Head of caudate nucleus (tissue), 42 donors: ENCODE data around the gene SLC4A8.

ENCODE experiments used
- DNase-seq, 42 donors: peaks; one replicate each; pipeline versions ENCODE4 v3.0.0 to v3.0.0-alpha.2; 2020 to 2021; ENCODE audit warnings: mixed read lengths in 7 of 42
- intact Hi-C: fragments of 100-400 bp; cut with DNase I; formaldehyde crosslinking; loops from one replicate; pipeline ENCODE4 v1.15.0; 2022

The SLC4A8 gene

DNA sequence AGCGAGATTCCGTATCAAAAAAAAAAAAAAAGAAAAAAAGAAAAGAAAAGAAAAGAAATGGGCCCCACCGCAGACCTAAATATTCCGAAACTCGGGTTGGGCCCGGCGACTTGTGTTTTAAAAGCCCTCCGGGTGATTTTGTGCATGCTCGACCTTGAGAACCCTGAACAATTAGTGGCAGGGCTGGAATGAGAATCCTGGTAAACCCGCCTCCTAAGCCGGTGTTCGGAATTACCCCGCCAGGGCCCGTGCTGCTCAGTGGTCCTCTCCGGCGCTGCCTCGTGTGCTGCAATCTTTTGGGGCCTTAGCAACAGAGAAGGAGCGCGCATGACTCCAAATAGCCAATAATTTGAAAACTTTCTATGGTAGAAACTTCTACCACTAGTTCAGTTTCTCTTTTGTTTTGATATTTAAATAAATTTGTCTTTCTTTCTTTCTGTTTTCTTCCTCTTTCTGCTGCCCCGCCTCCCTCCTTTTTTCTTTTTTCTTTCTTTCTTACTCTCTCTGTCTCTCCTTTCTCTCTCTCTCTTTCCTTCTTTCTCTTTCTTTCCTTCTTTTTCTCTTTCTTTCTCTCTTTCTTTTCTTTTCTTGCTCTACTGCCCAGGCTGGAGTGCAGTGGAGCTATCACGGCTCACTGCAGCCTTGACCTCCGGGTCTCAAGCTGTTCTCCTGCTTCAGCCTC, 31.9 kb upstream of the SLC4A8 start:
- DNase-seq, result peak in 15 of 42 donors; percentile 11 to 67 (median 42)
- intact Hi-C loops, result no loop called here

DNA sequence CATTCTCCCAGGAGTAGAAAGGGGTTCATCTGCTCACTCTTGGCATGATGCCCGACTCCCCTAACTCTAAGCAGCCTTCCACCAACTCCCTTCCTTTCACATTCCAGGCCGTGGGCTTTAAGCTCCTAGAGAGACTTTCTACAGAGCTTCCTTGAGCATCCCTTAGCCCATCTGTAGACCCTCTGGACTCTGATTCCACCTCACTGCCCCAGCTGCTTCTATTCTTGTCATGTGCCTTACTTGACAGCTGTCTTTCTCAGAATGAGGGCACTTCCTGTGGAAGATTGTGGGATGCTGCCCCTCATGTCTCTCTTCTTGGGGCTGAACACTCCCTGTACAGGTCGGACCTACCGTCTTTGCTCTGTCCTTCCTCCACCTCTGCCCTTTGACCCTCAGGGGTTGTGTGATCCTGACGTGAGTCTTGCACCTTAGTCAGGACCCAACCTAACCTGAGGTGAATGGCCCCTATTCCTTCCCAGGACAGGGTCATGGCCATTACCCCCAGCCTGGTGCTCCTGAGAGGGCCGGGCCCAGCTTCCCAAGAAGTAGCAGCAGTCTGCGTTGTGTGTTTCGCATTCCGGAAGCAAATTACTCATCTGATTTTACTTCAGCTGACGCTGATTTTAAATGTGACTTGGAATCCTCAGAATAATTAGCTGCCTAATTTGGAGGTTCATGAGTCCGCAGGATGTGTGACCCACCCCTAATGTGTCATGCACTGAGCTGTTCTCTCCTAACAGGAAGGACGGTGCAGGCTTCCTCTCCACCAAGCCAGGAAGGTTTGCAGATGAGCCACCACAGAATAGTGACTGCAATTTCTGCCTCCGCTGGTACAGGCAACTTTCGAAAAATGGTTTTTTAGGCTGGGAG, 30.7 kb upstream of the SLC4A8 start:
- intact Hi-C loops, result no loop called here
- peak in 2 of 42 donors; percentile 5 to 34 for DNase-seq

DNA sequence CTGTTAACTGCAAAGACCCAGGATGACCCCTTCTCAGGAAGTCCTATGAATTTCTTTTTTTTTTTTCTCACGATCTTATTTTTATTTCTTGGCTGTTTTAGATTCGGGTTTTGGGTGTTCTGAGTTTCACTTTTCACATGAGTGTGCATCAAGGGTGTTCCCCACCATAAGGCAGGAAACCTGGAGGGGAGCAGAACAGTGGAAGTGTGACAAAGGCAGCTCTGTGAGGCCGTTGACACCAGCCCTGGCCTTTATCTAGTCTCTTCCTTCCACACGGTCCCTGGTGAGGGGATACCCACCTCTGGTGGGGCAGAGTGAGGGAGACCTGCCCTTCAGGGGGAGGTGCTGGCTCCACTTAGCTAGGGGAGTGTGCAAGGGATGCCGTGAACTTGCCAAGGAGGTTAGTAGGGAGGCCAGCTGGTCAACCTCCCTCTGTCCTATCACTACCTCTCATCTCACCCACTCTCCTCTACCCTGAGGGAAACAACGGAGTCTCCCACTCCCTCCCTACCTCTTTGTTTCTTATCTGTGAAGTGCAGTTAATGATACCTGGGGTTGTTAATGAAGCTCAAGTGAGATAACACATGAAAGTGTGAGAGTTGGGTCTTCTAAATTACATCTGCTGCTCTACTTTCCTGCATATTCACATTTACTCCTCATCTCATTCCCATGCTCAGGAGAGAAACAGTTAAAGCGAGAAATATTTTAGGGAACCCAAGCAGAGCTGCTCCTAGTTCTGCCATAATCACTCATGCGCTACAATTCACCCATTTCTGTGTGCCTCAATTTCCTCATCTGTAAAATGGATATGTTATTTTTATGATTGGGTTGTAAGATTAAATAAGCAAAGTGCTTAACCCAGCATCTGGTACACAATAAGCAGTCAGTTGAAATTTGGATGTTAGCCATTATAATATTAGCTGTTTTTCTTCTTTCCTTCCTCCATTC, 29.1 kb upstream of the SLC4A8 start:
- intact Hi-C loops, result no loop called here
- peak in 1 of 42 donors; percentile 5 for DNase-seq

DNA sequence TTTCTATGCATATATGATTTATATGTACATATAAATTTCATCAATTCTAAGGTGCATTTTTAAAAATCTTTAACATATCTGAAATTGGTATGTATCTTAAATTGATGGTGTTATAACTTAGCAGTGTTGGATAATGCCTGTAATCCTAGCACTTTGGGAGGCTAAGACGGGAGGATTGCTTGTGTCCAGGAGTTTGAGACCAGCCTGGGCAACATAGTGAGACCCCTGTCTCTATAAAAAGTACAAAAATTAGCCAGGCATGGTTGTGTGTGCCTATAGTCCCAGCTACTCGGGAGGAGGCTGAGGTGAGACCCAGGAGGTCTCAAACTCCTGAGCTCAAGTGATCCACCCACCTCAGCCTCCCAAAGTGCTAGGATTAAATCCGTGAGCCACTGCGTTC, 27.0 kb upstream of the SLC4A8 start:
- intact Hi-C loops, result no loop called here
- no peak for DNase-seq

DNA sequence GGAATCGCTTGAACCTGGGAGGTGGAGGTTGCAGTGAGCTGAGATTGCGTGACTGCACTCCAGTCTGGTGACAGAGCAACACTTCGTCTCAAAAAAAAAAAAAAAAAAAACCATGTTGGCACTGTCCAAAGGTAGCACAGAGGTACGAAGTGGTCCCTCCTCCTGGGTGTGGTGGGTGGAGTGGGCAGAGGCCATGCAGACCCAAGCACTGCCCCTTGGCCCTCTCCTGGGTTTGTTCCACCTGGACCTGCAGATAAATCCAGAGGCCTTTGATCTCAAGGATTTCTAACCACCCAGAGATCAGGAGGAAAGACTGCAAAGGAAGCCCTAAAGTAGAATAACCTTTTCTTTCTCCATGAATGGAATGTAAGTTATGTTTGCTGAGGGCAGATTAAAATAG, 24.7 kb upstream of the SLC4A8 start:
- DNase-seq, result peak in 2 of 42 donors; percentile 2 to 24
- intact Hi-C loops, result no loop called here

DNA sequence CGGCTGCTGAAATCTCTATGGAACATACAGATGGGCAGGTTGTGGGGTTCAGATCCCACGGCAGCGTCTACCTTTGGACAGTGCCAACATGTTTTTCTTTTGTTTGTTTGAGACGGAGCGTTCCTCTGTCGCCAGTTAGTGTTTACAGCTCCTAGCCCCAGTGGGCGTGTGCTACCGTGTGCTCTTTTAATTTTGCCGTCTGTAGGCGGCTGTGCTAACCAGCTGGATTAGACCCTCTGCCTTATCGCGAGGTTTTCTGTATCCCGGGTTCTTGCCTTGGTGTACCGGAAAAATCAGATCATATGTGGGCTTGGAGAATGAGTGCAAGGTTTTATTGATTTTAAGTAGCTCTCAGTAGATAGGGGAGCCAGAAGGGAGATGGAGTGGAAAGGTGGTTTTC, 23.6 kb upstream of the SLC4A8 start:
- DNase-seq, result peak in 1 of 42 donors; percentile 3
- intact Hi-C loops, result no loop called here

DNA sequence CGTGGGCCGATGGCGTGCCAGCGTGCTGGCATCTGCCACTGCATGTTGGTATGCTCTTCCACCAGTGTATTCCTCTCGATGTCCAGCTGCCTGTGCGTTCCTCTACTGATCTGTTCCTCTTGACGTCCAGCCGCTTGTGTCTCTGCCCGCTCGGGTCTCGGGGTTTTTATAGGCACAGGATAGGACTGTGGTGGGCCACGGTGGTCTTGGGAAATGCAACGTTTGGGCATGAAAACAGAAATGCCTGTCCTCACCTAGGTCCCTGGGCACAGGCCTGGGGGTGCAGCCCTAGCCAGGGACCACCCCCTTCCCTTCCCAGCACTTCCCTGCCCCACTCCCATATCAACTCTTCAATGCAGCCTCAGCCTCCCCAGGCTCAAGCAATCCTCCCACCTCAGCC, 23.1 kb upstream of the SLC4A8 start:
- peak in 1 of 42 donors; percentile 21 for DNase-seq
- intact Hi-C loops, result no loop called here

DNA sequence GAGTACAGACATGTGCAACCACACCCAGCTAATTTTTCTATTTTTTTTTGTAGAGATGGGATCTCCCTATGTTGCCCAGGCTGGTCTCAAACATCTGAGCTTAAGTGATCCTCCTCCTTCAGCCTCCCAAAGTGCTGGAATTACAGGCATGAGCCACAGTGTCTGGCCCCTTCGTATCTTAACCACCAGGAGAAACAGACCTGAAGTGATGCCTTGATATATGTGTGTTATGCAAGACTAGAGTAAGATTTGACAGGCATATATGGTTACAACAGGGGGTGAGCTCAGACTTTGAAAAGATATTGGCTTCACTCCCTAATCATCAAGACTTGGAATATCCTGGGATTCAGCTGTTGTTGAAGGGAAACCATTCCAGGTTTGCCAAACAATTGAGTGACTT, 22.7 kb upstream of the SLC4A8 start:
- no peak for DNase-seq
- intact Hi-C loops, result no loop called here

DNA sequence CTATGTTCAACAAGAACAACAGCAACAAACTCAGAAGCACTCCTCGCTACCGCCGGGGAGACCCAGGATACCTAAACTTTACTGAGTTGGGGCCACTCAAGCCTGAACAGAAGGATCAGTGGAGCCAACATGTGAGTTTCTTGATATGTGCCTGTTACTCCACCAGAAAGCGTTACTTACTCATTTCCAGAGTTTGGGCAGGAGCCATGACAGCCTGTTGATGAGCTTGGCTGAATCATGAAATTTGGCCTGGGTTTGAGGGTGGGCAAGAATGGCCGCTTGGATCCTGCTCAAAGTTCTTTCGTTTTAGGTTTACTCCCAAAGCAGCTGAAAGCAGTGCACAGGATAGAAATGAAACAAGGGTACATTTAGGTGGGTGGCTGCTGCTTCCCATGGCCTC, 21.5 kb upstream of the SLC4A8 start:
- DNase-seq, result peak in 1 of 42 donors; percentile 0
- intact Hi-C loops, result no loop called here

DNA sequence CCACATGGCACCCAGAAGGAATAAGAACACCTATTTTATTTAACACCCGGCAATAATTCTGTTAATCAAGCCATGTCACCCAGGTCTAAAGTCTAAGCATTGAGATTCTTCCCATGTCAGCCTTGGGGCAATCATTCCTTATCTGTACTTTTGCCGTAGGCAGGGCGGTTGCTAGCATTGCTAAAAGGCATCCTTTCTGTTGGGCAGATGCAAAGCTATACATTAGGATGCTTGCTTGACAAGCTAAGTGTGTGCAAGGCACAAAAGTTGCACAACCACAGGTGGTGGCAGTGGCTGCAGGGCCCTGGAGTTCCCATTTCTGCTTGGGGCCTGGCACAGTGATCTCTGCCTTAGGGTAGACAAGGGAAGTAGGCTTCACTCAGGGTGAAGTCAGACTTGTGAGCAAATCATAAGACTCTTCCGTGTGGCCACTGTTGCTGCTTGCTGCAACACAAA, 20.9 kb upstream of the SLC4A8 start:
- intact Hi-C loops, result no loop called here
- DNase-seq, result peak in 12 of 42 donors; percentile 16 to 62 (median 44)

DNA sequence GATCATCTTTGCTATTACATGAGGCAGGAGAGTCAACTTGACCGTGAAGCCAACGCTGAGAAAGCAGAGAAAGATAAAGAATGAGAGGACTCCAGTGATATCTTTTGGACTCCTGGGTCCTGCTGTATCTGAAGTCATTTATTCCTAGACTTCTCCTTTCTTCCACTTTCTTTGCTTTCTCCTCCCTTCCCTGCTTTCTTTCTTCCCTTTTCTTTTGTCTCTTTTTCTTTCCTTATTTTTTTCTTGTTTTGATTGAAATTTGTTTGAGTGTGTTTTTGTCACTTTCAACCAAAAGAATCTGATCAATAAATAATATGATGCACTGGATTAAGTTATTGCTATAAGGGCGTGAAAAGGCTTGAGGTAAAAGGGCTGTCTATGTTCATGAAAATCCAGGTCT, 20.0 kb upstream of the SLC4A8 start:
- intact Hi-C loops, result no loop called here
- no peak for DNase-seq

DNA sequence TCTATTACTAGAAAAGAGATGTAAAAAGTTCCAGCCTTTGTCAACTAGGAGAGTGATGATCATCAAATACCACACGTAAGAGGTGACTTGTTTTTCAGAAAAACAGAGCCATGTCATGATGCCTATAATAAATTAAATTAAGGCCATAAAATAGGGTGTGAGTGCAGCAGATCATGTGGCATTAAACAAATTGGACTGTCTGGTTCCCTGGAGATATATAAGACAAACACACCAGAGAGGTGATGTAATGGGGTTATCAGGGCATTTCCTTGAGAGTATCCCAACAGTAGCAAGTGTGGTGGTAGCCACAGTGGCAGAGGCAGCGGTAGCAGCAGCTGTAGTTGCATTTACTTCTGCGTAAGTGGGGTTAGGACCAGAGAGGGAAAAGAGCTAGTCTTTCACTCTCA, 18.8 kb upstream of the SLC4A8 start:
- intact Hi-C loops, result no loop called here

DNA sequence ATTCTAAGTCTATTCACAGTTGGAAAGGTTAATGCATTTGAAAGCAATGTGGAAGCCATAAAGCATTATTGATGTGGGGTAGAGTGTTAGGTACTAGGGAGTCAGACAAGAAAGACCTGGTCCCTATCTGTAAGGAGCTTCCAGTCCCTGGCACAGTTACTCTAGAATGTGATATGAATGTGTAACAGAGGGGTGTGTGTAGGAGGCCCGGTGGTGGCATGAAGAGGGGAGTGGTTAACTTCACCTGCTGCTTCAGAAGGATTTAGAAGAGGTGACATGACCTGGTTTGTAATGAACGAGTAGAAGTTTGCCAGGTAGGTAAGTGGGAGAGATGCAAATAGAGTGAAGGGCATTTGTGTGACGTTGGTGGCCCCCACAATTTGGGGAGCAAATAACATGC, 18.3 kb upstream of the SLC4A8 start:
- intact Hi-C loops, result no loop called here

More for the DNA sequence above, 18.8 kb upstream of the SLC4A8 start:
- DNase-seq, result no peak

DNA sequence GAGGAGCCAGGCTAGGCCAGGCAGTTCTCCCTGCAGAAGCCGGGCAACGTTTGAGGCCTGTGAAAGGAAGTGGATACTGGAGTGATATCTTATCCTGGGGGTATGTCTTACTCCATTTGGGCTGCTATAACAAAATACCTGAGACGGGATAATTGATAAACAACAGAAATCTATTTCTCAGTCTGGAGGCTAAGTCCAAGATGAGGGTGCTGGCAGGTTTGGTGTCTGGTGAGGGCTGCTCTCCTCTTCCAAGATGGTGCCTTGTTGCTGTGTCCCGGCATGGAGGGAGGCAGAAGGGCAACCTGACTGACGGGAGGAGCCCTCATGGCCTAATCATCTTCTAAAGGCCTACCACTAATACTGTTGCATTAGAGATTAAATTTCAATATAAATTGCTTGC, 17.8 kb upstream of the SLC4A8 start:
- no peak for DNase-seq
- intact Hi-C loops, result no loop called here

More for the DNA sequence above, 18.3 kb upstream of the SLC4A8 start:
- DNase-seq, result no peak

DNA sequence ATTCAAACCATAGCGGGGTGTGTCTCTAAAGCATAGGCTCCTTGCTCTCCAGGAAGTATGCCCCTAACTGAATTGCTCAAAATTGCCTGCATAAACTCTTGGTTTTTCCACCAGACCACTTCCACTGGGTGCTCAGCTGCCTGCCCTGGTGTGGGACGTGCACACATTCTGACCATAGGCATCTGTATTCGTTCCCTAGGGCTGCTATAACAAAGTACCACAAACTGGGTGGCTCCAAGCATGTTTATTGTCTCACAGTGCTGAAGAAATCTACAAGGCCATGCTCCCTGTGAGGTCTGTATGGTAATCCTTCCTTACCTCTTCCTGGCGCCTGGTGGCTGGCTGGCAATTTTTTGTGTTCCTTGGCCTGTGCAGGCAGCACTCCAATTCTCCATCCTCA, 17.0 kb upstream of the SLC4A8 start:
- DNase-seq, result no peak
- intact Hi-C loops, result no loop called here

DNA sequence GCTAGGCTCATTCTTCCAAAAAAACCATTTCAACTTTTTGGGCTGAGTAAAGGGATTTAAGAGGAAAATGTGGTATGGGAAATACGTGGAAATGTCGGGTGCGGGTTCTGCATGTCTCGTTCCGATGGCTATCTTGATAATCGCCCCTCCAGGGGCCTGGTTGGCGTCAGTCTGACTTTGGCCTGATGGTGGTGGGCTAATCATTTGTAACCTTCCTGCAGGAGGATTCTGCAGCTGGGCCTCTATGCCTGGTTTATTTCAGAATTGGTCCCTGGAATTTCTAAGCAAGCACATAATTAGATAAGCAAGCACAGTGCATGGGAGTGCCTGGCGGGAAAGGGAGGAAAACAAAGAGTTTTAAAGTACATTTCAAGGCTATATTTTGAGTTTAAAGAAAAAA, 14.8 kb upstream of the SLC4A8 start:
- intact Hi-C loops, result no loop called here
- DNase-seq, result no peak

DNA sequence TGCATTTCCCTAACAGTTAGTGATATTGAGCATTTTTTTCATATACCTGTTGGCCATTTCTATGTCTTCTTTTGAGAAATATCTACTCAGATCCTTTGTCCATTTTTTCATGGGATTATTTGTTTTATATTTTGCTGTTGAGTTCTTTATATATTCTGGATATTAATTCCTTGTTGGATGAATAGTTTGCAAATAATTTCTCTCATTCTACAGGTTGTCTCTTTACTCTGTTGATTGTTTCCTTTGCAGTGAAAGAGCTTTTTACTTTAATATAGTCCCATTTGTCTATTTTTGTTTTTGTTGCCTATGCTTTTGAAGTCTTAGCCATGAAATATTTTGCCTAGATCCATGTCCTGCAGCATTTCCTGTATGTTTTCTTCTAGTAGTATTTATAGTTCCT, 11.5 kb upstream of the SLC4A8 start:
- intact Hi-C loops, result no loop called here
- DNase-seq, result no peak

DNA sequence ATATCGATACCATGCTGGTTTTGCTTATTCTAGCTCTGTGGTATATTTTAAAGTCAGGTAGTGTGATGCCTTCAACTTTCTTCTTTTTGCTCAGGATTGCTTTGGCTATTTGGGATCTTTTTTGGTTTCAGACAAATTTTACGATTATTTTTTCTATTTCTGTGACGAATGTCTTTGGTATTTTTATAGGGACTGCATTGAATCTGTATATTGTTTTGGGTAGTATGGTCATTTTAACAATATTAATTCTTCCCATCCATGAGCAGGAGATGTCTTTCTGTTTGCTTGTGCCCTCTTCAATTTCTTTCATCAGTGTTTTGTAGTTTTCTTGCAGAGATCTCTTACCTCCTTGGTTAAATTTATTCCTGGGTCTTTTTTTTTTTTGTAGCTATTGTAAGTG, 10.8 kb upstream of the SLC4A8 start:
- DNase-seq, result no peak
- intact Hi-C loops, result no loop called here

DNA sequence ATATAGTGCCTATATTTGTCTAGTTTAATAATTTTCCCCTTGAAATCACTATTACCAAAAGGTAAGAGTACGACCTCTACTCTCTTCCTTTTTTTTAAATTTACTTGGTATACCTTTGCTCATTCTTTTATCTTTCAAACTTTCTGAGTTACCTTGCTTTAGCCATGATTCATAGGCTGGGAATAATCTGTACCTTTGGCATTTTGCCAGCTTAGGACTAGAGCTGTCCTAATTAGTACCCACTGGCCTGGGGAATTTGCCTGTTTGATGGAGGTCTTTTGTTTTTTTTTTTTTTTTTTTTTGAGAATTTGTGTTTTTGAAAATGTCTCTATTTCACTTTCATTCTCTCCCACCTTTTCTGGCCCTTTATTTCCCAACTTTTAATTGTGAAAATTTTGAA, 8.7 kb upstream of the SLC4A8 start:
- intact Hi-C loops, result no loop called here
- DNase-seq, result no peak
